Suppressor macrophage treated with lipopolysaccharide for 1 hour (primary cell): ENCODE results near the gene CALU.

ENCODE experiments used
- DNase-seq, 3 donors: peaks; one replicate each; pipeline ENCODE4 v3.0.0-alpha.2; 2020 to 2022

The CALU gene

GRCh38 chr7:128739048-128739962 lies at the start of gene CALU:
TSS of gene CALU (plus strand) at chr7:128739359. CDS start at chr7:128748584, 9,225 bp downstream.
- DNase-seq, result peak; percentile 96 to 97 (median 97)

- DNase-seq, result no peak
Observed at GRCh38 chr7:128691227-128691626, 47.9 kb upstream of the CALU start.

GRCh38 chr7:128692623-128693270 lies 46.4 kb upstream of the CALU start:
- DNase-seq, result no peak

GRCh38 chr7:128693373-128694015 lies 45.7 kb upstream of the CALU start:
- DNase-seq, result no peak

GRCh38 chr7:128694738-128695137 lies 44.4 kb upstream of the CALU start:
- DNase-seq, result no peak

- peak; percentile 84 to 90 (median 87) for DNase-seq
Observed at GRCh38 chr7:128697302-128697905, 41.8 kb upstream of the CALU start.

GRCh38 chr7:128699196-128699712 lies 39.9 kb upstream of the CALU start:
- DNase-seq, result no peak

GRCh38 chr7:128699895-128700294 lies 39.3 kb upstream of the CALU start:
- DNase-seq, result no peak

GRCh38 chr7:128701062-128701785 lies 37.9 kb upstream of the CALU start:
- no peak for DNase-seq

- DNase-seq, result no peak
Observed at GRCh38 chr7:128703609-128704241, 35.4 kb upstream of the CALU start.

GRCh38 chr7:128705891-128706333 lies 33.2 kb upstream of the CALU start:
- peak; percentile 7 to 43 (median 40) for DNase-seq

GRCh38 chr7:128707752-128708151 lies 31.4 kb upstream of the CALU start:
- no peak for DNase-seq

- DNase-seq, result peak in 2 of 3 donors; percentile 32 to 50
Observed at GRCh38 chr7:128708235-128708634, 30.9 kb upstream of the CALU start.

- no peak for DNase-seq
Observed at GRCh38 chr7:128708824-128709223, 30.3 kb upstream of the CALU start.

- peak; percentile 57 to 70 (median 57) for DNase-seq
Observed at GRCh38 chr7:128710481-128710880, 28.7 kb upstream of the CALU start.

GRCh38 chr7:128713794-128714193 lies 25.4 kb upstream of the CALU start:
- no peak for DNase-seq

- DNase-seq, result peak; percentile 24 to 38 (median 27)
Observed at GRCh38 chr7:128714701-128715495, 24.3 kb upstream of the CALU start.

- no peak for DNase-seq
Observed at GRCh38 chr7:128718967-128719642, 20.1 kb upstream of the CALU start.

- DNase-seq, result no peak
Observed at GRCh38 chr7:128721376-128721775, 17.8 kb upstream of the CALU start.

- DNase-seq, result no peak
Observed at GRCh38 chr7:128724743-128725142, 14.4 kb upstream of the CALU start.
